Cerebellar nuclear complex (tissue), 1 donor: Measurements from ENCODE around the gene TMEM158.

Experiments
- DNase-seq, 2 experiments: peaks; one replicate each; lab custom pipeline; 2025; lab: John Stamatoyannopoulos, UW

The TMEM158 gene

DNA sequence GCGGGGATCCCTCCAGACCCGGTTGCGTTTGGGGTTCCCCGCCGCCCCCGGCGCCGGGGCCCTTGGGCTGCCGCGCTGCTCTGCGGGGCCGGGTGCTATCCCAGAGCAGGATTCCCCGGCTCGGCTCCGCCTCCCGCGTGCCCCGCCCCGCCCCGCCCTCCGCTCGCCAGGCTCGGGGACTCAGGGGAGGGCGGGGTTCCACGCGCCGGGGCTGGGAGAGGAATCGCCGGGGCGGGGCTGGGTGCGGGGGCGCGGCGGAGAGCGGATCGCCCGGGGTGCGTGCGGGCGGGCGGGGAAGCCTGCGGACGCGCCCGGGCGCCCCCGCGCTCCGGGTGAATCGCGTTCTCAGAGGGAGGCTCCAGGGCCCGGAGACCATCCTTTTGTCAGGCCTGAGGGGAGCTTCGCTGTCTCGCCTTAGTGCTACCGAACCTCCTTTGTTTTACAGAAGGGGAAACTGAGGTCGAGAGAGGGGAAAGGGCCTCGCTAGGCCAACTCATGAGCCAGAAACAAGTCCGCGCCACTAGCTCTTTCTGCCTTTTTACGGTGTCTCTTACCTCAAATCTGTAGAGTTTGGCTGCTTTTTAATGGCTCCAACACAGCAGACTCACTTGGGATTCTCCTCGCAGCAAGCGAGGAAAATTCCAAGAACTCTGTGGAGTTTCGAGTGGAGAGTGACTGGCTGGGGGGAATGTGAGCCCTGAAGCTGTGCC lies at the start of gene TMEM158:
TMEM158 (minus strand) TSS at position 82 of the 710 bp plus-strand sequence. CDS start 260 bp downstream, outside the sequence.
- no peak for DNase-seq

DNA sequence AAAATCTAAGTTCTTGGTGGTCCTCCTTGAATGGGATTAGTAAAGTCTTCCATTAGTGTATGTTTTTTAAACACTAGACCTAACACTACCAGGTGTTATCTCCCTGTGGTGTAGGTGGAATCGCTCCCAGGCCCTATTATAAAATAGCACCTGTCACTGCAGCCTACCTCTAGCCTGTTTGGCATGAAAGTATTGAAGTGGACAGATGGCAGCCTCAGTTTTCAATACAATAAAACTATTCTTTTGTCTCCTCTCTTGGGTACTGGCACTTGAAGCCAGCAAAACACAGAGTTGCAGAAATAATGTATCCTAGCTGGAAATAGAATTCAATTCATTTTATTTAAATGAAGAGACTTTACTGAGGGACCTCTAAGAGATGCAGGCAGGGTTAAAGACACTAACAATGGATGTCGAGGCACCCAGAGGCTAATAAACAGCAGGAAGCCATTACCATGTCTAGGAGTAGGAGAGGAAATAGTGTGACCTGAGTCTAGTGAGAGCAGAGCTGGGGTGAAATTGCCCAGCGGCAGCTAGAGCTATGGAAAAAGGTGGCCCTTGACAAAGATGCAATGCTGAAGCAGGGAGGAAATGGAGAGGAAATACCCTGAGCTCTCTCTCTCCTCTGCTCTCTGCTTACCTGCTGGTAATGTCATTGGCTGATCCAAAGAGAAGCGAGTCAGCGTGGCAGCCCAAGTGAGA lies 49.1 kb upstream of the TMEM158 start:
- no peak for DNase-seq

DNA sequence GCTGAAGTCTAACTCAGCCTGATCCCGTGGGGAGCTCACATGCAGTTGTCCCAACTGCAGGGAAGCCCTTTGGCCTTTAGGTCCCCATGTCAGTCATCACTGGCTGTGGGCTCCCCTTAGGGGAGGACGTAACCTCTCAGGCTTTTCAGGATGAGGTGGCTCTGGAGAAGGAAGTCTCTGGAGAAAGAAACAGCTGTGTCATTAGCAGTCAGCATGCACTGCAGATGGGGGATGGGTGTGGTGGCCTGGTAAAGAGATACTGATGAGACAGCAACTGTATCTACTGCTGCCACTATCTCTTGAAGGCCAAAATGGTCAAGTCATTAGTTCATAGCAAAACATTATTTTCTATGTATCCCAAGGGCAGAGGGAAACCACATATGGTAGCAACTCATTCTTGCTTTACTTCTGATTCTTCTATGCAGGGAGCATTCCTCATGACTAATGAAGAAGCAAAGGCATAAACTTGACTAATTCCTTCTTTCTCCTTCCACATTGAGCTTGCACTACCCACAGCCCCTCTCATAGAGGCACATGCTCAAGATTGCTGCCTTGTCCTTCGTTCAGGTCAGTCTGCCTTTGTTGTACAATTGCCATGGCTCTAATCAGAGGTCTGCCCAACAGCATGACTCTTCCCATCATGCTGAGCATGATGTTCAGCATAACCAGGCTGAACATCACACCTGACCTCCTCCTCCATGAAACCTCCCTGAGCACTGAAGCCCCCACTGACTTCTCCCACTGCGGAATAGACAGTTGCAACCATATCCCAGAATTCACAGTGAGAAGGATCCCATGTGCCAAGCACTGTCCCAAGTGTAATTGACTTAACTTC lies 47.8 kb upstream of the TMEM158 start:
- no peak for DNase-seq

DNA sequence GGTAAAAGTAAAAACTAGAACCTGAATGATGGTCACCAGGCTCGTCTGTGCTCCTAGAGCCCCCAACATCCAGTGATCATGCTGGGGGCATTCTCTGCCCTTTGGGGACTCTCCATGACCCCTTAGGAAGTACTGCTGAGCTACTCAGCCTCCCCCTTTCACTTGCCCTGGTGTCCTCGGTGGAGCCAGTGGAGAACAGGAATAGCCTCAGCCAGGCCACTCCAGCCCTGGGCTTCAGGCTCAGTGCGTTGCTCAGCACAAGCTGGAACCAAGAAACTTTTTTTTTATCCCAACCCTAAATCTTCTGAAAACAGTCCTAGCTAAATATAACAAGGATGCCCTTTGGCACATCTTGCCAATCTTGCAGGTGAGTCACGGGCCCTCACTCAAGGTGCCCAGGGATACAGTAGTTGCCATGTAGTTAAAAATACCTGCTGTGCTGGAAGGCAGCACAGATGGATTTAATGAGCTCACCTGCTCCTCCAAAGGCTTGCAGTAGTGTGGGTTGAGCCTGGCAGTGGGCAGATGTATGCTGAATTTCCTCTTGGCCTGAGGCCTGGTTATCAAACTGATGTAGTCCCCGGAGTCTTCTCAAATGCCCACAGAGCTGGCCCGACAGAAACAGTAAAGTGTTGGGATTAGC lies 46.9 kb upstream of the TMEM158 start:
- no peak for DNase-seq

DNA sequence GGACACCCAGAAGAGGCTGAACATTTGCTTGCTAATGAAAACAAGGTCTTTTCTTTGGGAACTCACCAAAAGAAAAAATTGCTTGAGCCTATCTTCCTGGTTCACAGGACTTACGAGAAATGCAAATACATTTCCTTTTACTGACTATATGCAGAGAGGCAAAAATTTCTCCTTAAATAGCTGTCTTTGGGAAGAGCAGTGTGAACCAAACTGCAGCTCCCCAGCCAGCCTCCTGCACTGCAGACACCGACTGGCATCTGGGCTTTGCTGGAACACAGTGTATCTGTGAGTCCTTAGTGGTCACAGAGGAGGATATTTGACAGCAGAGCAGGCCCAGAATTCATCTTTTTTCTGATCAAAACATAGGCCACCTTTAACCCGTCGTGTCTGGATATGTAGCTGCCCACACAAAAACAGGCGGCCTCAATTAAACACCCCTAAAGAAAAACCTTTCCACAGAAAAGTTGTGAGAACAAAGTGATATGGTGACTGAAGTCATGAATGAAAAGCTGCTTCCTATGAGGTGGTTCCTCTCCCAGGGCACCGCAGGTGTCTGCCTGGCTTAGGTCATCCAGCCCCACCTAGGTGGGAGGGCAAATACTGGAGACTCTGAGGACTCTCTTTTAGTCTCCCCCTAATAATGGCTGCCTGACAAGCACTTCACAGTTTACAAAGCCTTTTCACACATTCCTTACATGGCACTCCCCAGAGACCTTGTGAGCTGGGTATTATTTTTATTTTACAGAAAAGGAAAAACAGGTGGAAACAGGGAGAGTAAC lies 46.1 kb upstream of the TMEM158 start:
- DNase-seq: no peak

DNA sequence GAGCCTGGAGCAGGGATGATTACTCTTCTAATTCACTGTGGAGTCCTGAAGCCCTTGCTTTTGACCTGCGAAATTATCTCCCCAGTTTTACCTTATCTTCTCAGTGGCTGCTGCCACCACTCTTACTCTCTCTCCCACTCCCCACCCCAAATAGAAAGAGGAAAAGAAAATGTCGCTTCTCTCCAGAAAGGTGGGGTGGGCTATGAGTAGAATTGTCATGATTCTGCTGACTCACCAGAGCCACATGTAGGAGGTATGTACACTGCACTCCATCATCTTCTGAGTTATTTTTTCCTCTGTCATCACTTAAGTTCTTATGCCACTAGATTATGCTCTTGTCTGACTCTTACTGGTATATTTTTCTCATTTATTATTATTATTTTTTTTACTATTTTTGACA lies 43.9 kb upstream of the TMEM158 start:
- no peak for DNase-seq

DNA sequence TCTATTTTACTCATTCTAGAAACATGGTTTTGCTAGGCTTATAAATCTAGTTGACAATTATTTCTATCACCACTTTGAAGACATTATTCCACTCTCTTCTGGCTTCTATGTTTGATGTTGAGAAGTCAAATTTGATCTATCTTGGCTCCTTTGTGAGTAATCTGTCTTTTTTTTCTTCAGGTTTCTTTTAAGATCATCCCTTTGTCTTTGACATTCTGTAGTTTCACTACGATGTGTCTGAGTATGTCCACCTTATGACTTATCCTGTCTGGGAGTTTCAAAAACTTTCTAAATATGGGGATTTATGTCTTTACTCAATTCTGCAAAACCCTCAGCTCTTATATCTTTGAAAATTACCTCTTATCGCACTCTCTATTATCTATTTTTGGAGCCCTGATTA lies 41.0 kb upstream of the TMEM158 start:
- DNase-seq: no peak

DNA sequence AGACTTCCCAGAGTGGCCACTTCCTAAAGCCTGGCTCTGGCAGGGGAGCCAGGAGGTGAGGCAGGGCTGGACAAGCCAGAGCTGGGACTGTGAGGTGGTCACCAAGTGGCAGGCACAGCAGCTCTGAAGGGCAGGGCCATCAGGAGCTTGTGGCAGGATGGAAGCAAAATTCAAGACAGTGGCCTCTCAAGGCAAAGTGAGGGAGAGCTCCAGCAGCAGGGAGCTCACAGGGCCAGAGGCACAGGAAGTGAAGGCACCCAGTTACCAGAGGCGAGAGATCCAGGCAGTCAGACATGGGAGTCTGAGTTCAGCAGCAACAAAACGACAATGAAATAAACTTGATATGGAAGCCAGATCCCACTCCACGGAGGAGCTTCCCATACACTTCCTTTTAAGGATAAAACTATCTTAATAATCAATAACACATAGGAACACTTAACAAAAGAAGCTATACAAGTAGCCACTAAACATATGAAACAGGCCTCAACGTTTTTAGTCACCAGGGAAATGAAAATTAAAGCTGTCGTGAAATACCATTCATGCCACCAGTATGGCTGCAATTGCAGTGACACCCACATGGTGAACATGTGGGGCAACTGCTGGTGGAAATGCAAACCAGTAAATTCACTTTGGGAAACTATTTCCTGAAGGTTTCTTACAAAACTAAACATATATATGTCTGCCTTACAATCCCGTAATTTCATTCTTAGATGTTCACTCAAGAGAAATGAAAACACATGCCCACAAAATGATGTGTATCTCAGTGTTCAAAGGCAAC lies 35.4 kb upstream of the TMEM158 start:
- no peak for DNase-seq

DNA sequence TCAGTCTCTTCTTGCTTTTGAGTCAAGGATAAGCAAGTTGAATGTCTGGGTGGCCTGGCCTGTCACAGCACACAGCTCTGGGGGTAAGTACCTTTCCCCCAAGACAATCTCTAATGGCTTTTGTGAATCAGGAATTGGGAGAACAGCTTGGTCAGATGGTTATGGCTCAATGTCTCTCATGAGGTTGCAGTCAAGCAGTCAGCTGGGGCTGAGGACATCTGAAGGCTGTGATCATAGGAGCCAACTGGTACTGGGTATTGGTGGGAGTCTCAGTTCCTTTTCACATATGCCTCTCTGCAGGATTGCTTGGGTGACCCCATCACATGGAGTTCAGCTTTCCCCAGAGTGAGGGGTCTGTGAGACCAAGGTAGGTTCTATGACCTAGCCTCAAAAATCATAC lies 33.0 kb upstream of the TMEM158 start:
- no peak for DNase-seq

DNA sequence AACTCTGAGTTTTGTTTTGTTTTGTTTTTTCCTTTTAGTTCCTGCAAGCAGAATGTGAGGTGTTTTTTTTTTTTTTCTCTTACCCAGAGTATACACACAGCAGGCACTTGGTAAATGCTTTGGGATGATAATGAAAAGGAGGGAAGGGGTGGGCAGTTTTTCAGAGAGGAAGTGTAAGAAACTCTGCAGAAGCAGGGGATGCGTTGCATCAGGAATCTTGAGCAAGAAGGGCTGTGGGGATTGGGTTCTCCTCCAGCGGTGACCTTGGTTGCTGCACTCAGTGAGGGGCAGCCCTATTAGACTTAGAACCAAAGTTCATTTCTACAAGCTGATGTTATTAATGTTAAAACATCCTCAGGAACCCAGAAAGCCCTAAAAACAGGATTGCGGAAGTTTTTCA lies 32.2 kb upstream of the TMEM158 start:
- DNase-seq: no peak

DNA sequence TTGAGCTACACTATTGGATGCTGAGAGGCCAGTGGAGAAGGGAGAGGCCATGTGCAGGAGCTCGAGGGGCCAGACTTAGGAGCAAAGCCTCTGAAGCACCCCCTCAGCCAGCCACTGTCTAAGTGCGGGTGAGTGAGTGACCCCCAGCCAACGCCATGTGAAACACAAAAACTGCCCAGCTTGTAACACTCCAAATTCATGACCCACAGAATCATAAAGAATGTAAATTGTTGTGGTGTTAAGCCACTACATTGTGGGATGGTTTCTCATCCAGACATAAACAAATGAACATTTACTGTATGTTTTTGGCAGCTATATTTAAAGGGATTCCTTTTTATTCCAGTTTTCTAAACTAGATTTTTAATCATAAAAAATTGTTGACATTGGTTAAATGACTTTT lies 27.2 kb upstream of the TMEM158 start:
- no peak for DNase-seq

DNA sequence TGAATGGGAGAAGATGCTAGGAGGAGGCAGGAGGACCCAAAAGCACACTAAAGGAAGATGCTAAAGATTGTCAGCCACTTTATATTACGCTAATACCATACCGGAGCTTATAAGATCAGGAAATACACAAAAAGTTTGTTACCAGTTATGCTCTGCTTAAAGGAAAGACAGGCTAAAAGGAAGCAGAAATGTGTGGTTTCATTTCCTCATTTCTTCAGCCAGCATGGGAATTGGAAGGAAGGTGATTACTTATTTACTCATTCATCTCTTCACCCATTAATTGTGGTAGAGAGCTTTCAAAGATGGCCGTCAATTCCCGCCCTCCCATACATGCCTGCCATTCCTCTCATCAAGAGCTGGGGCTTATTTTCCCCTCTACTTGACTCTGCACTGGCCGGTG lies 26.7 kb upstream of the TMEM158 start:
- no peak for DNase-seq

DNA sequence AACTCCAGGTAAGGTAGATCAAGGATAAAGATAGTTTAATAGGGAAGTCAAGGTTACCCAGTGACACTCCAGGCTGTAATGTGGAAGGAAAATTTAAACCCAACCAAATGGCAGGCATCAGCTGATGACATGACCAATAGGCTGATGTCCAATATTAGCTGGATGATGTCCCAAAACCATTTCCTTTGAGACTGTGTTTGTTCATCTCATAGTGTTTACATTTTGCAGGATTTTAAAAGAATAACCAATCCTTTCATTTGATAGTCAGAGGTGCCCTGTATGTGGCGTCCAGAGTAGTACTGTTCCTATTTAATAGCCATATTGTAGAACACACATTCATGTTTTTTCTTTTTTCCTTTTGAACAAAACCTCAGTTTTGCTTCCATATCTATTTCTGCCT lies 23.3 kb upstream of the TMEM158 start:
- no peak for DNase-seq

DNA sequence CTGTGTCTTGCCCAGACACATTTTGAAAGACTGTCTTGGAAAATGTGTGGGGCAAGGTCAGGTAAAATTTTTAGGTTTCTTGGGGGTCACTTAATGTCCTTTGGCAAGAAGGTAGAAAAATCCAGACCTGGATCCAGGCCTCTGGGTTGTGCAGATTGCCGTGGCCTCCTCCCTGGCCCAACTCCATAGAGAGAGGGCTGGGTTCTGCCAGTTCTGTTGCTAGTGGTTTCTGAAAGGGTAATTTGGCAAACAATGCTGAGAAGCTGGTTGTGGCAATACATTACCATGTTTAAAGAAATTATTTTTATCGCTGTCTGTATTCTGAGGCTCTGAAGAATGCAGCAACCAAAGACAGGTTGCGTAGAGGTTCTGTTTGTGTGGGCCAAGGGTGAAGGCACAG lies 20.2 kb upstream of the TMEM158 start:
- no peak for DNase-seq

DNA sequence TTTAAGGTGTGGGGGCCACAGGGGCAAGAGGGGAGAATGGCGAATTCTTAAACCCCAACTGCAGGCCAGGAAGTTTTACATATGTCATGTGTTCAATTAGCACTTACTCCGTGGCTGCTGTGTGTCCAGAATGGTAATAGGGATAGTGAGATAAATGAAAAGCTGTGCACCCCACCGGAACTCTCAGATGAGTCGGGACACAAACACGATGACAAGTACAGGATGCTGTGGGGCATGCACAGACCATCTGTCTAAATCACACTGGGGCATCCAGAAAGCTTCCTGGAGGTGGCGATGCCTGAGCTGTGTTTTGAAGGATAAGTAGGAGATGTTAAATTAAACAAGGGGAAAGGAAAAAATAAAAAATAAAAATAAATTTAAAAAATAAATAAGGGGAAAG lies 18.3 kb upstream of the TMEM158 start:
- no peak for DNase-seq

DNA sequence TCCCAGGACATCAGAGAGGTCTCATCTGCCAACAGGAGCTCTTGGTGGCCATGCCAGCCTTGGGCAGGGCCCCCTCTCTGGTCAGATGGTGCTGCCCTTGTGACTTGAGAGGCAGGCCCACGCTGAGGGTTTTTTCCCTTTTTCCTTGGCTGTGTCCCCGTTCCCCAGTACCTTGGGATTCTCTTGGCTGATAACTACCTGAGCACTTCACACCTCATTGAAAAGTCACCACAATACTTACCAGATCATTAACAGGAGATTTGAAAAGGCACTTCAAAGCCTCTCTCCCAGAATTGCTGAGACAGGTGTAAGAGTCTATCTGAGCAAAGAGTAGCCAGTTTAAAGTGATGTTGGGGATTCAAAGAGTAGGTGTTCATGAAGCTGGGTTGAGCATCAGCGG lies 15.1 kb upstream of the TMEM158 start:
- DNase-seq: no peak

DNA sequence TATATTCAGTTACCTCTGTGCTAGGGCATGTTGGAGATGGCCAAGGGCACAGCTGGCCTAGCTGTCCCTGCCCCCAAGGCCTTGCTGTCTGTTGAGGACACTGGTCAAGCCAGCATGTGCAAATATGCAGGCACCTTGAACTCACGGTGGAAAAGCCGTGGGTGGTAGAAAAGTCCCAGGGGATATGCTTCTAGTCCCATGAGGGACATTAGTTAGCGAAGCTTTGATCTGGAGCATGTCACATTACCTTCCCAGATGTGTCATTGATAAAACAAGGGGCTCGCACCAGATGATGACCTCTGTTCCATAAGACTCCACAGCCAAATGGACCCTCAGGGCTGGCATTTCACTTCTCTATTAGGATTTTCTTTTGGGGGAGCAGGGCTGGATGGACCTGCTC lies 14.2 kb upstream of the TMEM158 start:
- DNase-seq: no peak

DNA sequence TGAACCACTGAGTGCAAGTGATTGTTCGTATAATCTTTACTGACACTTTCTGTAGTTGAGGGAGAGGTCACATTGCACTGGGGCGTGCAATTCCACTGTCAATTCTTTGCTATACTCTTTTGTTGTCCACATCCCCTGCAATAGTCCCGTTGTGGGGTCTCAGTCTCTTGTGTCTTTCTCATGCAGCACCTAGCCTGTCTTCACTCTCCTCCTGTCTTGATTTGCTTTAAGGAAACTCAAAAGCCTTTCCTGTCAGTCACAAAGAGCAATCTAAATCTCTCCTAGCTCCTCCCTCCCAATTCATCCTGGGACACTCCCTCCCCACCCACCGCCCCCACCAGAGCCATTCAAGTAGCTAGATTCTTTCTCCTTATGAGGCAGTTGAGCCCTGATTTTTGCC lies 13.2 kb upstream of the TMEM158 start:
- DNase-seq: no peak

DNA sequence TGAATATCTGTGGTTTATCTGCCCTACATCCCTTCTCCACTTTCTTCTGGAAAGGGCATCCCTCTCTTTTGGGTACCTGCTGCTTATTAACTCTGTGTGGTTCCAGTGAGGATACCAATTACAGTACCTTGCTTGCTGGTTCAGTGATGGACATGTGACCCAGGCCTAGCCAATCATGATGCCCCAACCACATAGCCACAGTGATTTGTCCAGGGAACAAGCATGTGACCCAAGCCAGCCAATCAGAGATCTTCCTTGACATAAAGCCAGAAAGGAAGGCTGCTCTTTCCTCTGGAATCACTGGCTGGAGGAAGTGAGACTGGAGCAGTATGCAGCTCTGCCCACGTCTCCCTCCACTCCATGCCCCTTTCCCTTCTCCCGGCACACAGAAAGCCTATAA lies 10.9 kb upstream of the TMEM158 start:
- no peak for DNase-seq

DNA sequence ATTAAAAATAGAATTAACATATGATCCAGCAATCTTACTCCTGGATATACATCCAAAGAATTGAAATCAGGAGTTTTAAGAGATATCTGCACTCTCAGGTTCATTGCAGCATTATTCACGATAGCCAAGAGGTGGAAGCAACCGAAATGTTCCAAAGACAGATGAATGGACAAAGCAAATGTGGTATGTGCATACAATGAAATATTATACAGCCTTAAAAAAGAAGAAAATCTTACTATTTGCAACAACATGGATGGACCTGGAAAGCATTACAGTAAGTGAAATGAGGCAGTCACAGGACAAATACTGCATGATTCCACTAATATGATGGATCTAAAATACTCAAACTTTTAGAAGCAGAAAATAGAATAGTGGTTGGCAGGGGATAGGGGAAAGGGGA lies 9.3 kb upstream of the TMEM158 start:
- no peak for DNase-seq

DNA sequence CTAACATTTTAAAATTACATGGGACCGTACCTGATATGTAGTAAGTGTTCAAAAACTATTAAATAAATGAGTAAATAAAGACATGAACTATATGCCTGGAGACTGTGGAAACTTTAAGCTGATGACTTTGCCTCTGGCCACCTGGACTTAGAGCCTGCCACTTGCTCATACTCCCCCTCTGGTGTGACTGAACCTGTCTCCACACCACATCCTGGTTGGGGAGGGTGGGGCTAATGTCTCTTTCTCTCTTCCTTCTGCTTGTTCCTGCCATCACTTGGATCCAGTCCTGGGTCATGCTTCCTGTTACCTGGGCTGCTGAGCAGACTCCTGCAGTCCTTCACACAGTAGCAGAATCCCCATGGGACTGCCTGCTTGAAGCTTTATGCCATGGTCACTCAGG lies 8.2 kb upstream of the TMEM158 start:
- DNase-seq: no peak
